ENCODE data around the gene CHN2. TPM values are rescaled to one million over a fixed set of nuclear protein-coding genes. Genes with fewer than 3 reads are reported as not detected.

The CHN2 gene
- total RNA-seq, 1 donor from 2014 or later = 0.33 TPM

DNA sequence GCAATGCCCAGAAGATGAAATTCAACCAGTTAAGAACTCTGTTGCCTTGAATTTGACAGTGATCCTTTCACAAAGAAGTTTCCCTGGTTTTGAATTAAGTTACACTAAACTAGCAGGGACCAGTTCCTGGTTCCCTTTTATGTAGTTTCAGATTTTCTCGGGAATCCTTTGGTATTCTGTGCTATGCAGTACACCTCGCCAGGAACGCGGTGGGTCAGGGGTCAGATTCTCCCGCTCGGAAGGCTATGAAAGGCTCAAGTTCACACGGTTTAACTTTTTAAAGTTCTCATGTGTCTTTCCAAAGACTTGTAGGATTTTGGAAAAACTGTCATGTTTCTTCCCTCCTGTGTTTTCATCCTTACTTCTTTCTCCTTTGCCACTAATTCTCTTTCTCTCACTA is 264.4 kb downstream of the CHN2 start:
- H3K9me3 Mint-ChIP-seq = no peaks in the 10 kb centered on the region
- intact Hi-C loops (cut with micrococcal nuclease) = no loop called here
- H3K27me3 Mint-ChIP-seq = no peaks in the 10 kb centered on the region
- no peak overlapping the region for H3K4me3 Mint-ChIP-seq
- H3K27ac Mint-ChIP-seq = no peak overlapping the region
- no peak for DNase-seq
- no peaks in the 10 kb centered on the region for H3K36me3 Mint-ChIP-seq (ENCODE audit: low read depth)
- H3K4me1 Mint-ChIP-seq = no peaks in the 10 kb centered on the region

DNA sequence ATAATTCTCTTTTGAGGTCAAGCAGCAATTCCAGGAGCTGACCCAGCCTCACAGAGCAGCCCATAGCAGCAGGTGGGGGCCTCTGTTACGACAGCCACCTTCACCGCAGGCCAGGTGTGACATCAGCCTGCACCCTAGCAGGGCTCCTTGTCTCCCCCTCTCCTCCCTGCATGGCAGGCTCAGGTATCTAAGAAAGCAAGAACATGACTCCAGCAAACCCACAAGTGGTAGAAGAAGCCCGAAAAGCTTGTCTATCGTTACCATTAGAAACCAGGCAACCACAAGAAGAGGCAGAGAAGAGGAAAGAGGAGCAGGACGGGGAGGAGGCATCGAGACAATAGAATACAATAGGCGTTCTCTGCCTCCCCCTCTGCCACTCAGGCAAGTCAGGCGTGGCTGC is 265.0 kb downstream of the CHN2 start:
- DNase-seq = no peak
- Mint-ChIP-seq H3K4me3 (no peak overlapping the region), H3K9me3 (no peaks in the 10 kb centered on the region), H3K27me3 (no peaks in the 10 kb centered on the region), H3K4me1 (no peaks in the 10 kb centered on the region), H3K36me3 (ENCODE audit: low read depth) (no peaks in the 10 kb centered on the region), H3K27ac (no peak overlapping the region)
- intact Hi-C loops (cut with micrococcal nuclease) = no loop called here

DNA sequence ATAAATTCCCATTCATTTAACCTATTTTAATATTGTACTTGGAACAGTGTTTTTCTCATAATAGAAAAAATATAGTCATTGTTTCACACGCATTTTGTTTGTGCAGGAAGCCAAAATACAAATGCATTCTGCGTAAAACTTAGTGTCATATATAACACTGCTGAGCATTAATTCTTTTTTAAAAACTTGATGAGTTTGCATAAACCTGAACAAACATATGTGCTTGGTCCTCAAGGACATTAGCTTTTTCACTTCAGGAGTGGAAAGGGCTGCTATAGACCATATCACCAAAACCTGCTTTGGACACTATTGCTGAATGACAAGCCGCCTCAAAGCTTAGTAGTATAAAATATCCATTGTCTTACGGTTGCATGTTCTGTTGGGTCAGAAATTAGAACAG is 267.4 kb downstream of the CHN2 start:
- H3K27me3 Mint-ChIP-seq = no peaks in the 10 kb centered on the region
- DNase-seq = no peak
- no peaks in the 10 kb centered on the region for H3K36me3 Mint-ChIP-seq (ENCODE audit: low read depth)
- H3K4me1 Mint-ChIP-seq = no peaks in the 10 kb centered on the region
- H3K9me3 Mint-ChIP-seq = no peaks in the 10 kb centered on the region
- no peak overlapping the region for H3K27ac Mint-ChIP-seq
- intact Hi-C loops (cut with micrococcal nuclease) = no loop called here
- no peak overlapping the region for H3K4me3 Mint-ChIP-seq

DNA sequence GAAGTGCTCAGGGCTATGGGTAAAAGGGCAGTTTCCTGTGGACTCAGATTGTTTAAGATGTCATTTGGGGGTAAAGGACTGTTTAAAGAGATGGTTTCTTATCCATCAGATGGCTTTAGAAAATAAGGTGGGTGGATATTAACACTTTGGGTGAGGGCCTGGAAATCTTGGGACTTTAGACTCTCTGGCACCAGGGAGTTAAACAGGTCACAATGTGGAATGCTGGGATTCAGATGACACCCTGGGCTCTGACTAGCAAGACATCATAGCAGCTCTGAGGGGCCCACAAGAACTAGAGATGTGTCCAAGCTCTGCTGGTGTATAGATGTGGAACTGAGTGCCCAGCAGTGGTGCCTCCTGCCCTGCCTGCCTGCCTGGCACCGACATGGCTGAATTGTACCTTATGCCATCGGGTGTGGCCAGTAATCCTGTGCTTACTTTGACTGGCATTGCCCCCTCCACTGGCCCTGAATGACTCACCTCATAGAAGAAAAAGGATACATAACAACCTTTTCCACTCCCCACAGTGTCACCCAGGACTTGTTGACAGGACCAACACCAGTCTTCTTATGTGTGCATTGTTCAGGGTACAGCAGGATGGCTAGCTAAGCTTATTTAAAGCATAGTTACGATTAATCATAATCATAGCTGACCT is 269.1 kb downstream of the CHN2 start:
- DNase-seq = no peak
- Mint-ChIP-seq H3K27me3 (no peaks in the 10 kb centered on the region), H3K27ac (no peak overlapping the region), H3K36me3 (ENCODE audit: low read depth) (no peaks in the 10 kb centered on the region), H3K9me3 (no peaks in the 10 kb centered on the region), H3K4me3 (no peak overlapping the region), H3K4me1 (no peaks in the 10 kb centered on the region)
- intact Hi-C loops (cut with micrococcal nuclease) = no loop called here

DNA sequence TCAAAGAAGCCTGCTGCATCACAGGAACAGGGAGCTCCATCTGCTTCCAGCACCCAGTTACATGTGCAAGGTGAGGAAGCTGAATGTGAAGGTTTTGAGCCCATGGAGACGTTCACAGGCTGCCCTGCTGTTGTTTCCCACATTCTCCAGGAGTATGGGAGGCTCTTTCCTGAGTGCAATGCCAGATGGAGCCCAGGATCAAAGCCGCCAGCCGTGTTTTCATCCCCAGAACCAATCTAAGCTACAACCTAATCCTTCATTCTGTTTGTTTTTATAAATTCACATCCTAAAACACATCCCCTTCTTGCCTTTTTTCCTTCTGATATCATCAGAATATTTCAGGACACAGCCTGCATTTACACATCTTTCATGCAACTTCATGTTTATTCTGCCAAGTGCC is 270.2 kb downstream of the CHN2 start:
- H3K4me1 Mint-ChIP-seq = no peaks in the 10 kb centered on the region
- H3K4me3 Mint-ChIP-seq = no peak overlapping the region
- H3K27ac Mint-ChIP-seq = no peak overlapping the region
- intact Hi-C loops (cut with micrococcal nuclease) = no loop called here
- no peaks in the 10 kb centered on the region for H3K36me3 Mint-ChIP-seq (ENCODE audit: low read depth)
- H3K27me3 Mint-ChIP-seq = no peaks in the 10 kb centered on the region
- H3K9me3 Mint-ChIP-seq = no peaks in the 10 kb centered on the region
- no peak for DNase-seq

DNA sequence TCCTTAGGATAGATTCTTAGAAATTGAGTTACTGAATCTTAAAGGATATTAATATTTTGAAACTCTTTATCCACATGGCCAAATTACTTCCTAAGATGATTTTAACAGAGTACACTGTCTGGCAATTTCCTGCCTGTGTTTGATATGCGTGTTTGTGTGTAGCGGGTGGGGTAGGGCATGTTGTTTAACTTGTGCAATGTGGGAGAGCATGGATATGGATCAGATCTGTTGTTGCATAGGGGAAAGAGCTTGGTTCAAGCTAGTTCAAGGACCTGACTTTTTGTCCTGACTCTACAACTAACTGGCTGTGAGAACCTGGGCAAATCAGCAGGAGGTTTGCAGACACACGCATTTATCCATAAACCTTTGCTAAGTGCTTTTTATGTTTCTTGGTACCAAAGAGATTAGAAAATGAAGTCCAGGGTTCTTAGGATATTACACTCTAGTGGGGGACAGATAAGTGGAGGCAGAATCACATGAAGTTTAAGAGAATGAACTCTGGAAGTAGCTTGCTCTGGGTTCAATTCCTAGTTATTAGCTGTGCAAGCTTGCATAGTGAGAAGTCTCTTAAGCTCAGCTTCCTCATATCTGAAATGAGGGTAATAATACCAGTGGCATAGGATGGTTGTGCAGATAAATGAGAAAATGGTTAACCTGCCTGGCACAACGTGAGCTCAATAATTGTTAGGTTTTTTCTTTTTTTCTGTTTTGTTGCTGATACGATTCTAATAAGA is 272.8 kb downstream of the CHN2 start:
- Mint-ChIP-seq H3K4me1 (no peaks in the 10 kb centered on the region), H3K27ac (no peak overlapping the region), H3K36me3 (ENCODE audit: low read depth) (no peaks in the 10 kb centered on the region), H3K4me3 (no peak overlapping the region), H3K9me3 (no peaks in the 10 kb centered on the region), H3K27me3 (no peaks in the 10 kb centered on the region)
- intact Hi-C loops (cut with micrococcal nuclease) = no loop called here
- DNase-seq = no peak

DNA sequence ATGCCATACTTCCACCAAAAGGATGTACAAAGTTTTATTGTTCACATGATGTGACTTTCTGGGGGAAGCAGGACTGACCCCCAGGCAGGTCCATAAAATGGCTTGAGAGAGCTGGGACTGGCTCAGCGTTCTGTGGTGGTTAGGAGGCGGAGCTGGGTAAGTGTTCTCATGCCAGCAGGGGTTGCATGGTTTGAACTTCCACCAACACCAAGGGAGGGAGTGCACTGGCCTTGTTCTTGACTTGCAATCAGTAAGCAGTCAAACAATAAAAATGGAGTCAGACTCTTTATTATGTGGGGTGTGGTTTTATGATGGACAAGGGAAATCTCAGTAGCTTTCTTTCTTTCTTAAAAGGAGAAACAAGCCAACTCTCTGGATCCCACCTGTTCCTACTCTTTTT is 273.6 kb downstream of the CHN2 start:
- Mint-ChIP-seq H3K4me3 (no peak overlapping the region), H3K9me3 (no peaks in the 10 kb centered on the region), H3K27me3 (no peaks in the 10 kb centered on the region), H3K4me1 (no peaks in the 10 kb centered on the region), H3K36me3 (ENCODE audit: low read depth) (no peaks in the 10 kb centered on the region), H3K27ac (no peak overlapping the region)
- no peak for DNase-seq
- intact Hi-C loops (cut with micrococcal nuclease) = no loop called here

DNA sequence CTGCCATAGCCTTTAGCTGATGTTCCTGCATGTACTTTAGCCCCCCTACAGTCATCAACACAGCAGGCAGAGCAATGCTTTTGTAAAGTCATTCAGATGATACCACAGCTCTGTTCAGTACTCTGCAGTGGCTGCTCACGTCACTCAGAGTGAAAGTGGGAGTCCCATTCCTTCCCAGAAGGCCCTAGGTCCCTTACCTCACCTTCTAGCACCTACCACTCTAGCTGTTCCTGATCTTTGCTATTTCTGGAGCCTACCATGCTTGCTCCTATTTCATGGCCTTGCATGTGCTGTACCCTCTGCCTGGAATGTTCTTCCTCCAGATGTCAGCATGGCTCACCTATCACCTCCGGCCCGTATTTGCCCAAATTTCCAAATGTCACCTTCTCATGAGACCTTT is 274.7 kb downstream of the CHN2 start:
- H3K27me3 Mint-ChIP-seq = no peaks in the 10 kb centered on the region
- intact Hi-C loops (cut with micrococcal nuclease) = no loop called here
- H3K36me3 Mint-ChIP-seq (ENCODE audit: low read depth) = no peaks in the 10 kb centered on the region
- no peaks in the 10 kb centered on the region for H3K9me3 Mint-ChIP-seq
- no peak overlapping the region for H3K27ac Mint-ChIP-seq
- no peak for DNase-seq
- no peaks in the 10 kb centered on the region for H3K4me1 Mint-ChIP-seq
- no peak overlapping the region for H3K4me3 Mint-ChIP-seq

DNA sequence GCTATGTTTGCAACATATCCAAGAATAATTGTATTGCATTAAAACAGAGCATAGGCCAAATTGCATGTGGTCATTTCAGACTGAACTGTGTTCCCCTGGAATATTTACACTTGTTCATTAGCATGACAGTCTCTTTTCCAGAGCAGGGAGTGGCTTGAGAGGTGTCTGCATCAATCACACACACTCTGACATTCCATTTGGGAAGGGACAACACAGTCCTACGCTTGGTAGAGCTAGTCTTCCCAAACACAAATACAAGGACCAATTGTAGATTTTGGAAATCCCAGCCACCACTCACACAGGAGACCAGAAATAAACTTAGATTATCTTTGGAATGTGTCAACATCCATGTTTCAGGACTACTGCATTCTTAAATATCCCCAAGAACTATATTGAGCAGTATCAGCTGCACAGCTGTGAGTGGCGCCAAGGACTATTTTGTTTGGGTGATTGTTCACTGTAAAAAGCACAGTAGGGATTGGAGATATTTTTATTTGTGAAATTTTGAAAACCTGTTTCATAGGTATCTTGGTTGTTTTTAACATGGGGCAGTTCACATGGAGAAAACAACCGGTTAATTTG is 275.5 kb downstream of the CHN2 start:
- Mint-ChIP-seq H3K4me1 (no peaks in the 10 kb centered on the region), H3K9me3 (no peaks in the 10 kb centered on the region), H3K36me3 (ENCODE audit: low read depth) (no peaks in the 10 kb centered on the region), H3K27ac (no peak overlapping the region), H3K4me3 (no peak overlapping the region), H3K27me3 (no peaks in the 10 kb centered on the region)
- intact Hi-C loops (cut with micrococcal nuclease) = no loop called here
- DNase-seq = no peak

DNA sequence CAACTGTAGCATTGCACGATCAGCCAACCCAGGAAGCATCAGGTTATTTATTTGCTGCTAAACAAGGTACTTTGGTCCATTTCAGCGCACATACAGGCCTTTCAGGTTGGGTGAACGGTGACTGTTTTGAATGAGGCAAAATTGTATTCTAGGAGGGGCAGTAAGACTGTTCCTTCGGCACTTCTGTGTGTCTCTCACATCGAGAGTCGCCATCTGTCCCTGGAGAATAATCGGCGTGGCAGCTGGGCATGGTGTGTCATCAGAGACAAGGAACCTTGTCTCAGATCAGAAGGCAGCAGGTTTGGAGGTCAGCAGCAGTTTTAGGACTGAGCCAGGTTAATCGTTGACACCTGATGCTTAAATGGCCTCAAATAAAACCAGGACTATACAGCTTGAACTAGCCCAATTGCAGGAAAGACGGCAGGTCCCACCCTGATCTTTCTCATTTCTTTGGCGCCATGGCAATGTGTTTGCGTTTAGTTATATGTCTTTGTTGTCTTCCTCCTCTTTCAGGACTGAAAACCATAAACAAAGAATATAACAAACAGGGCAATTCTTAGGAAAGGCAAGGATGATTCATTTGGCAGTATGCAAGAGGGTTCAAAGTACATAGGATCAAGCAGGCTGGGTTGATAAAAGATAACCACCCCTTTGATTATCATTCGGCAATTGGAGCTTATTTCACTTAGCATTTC is 277.0 kb downstream of the CHN2 start:
- H3K27ac Mint-ChIP-seq = no peak overlapping the region
- intact Hi-C loops (cut with micrococcal nuclease) = no loop called here
- H3K9me3 Mint-ChIP-seq = no peaks in the 10 kb centered on the region
- no peak for DNase-seq
- no peaks in the 10 kb centered on the region for H3K4me1 Mint-ChIP-seq
- H3K4me3 Mint-ChIP-seq = no peak overlapping the region
- no peaks in the 10 kb centered on the region for H3K27me3 Mint-ChIP-seq
- no peaks in the 10 kb centered on the region for H3K36me3 Mint-ChIP-seq (ENCODE audit: low read depth)

DNA sequence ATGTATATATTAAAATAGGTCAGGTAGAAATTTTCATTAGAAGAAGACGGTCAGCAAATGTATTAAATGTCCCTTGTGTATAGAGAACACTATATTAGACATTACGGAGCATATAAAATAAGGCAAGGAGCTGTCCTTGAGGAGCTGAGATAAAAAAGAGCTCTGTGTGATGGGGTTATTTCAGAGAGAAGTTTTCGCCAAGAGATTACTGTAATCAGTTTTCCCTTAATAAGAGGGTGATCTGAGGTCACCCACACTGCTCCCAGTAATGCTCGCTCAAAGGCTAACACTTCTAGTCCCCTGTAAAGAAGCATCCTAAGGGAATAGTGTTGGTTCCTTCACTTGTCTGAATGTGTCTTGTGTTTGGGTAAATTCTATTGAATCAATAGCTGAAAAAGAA is 282.3 kb downstream of the CHN2 start:
- Mint-ChIP-seq H3K36me3 (ENCODE audit: low read depth) (no peaks in the 10 kb centered on the region), H3K27ac (no peak overlapping the region), H3K4me3 (no peak overlapping the region), H3K27me3 (no peaks in the 10 kb centered on the region), H3K4me1 (no peaks in the 10 kb centered on the region), H3K9me3 (no peaks in the 10 kb centered on the region)
- no peak for DNase-seq
- intact Hi-C loops (cut with micrococcal nuclease) = no loop called here

DNA sequence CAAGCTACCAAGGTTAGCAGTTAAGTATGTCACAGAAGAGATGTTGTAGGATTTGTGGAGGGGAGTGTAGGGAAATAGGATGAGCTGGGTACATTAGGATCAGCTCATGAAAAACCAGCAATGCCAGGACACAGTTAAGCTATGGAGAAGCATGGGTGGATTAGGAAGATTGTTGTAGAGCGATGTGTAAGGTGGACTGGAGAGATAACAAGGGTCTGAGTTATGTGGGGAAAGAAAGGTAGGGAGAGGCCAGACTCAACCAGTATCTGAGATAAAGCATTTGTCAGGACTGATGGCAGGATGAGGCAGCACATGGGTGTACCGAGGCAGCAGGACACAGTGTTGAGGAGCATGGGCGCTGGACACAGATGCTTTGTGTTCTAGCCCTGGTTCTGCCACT is 283.7 kb downstream of the CHN2 start:
- Mint-ChIP-seq H3K36me3 (ENCODE audit: low read depth) (no peaks in the 10 kb centered on the region), H3K4me1 (no peaks in the 10 kb centered on the region), H3K4me3 (no peak overlapping the region), H3K27me3 (no peaks in the 10 kb centered on the region), H3K9me3 (no peaks in the 10 kb centered on the region), H3K27ac (no peak overlapping the region)
- intact Hi-C loops (cut with micrococcal nuclease) = no loop called here
- DNase-seq = no peak

DNA sequence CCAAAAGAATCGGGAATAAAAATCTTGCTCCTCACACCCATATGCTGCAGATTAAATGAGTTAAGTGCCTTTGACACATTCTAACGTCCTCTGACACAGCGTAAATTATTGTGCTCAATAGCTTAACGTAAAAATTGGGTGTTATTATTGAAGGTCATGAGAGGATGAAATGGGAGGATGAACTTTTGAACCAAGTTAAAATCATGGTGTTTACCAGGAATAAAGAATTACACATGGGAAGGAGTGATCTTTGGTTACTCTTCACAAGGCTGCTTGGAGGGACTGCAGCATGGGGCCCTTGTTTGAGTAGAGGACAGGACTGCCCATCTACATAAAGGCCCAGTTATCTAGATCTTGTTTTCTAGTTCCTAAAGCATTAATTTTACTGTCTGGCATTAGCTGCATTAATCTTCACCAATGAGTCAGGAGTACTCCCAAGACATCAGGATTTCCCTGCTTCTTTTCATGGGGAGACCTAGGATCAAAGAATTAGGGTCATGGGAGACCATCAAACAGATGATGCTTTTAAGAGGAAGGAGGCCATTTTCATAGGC is 284.2 kb downstream of the CHN2 start:
- H3K4me1 Mint-ChIP-seq = no peaks in the 10 kb centered on the region
- H3K27me3 Mint-ChIP-seq = no peaks in the 10 kb centered on the region
- no peaks in the 10 kb centered on the region for H3K9me3 Mint-ChIP-seq
- no peak for DNase-seq
- no peak overlapping the region for H3K4me3 Mint-ChIP-seq
- intact Hi-C loops (cut with micrococcal nuclease) = no loop called here
- H3K36me3 Mint-ChIP-seq (ENCODE audit: low read depth) = no peaks in the 10 kb centered on the region
- H3K27ac Mint-ChIP-seq = no peak overlapping the region
